ENCODE results near the gene CFB.

DNA sequence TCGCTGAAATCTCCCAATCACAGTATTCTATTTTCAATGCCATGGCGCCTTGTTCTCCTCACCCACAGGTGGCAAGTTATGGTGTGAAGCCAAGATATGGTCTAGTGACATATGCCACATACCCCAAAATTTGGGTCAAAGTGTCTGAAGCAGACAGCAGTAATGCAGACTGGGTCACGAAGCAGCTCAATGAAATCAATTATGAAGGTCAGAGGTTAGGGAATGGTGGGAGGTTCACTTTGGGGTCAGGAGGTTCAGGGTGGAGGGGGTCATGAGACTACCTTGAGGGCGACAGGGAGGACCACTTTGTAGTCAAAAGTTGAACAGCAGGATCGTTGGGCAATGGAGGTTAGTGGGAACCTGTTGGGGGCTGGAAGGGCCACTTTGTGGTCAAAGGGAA, 2.4 kb downstream of the CFB start:
- TF ChIP-seq SIN3A (IDR thresholded peaks at IDR 0.05; ENCODE audit: borderline replicate concordance, insufficient read depth, low read length) (no peak), POLR2AphosphoS5 (IDR thresholded peaks at IDR 0.05; ENCODE audit: low read depth, low read length) (no peak)
- TF ChIP-seq, protein P1, sequence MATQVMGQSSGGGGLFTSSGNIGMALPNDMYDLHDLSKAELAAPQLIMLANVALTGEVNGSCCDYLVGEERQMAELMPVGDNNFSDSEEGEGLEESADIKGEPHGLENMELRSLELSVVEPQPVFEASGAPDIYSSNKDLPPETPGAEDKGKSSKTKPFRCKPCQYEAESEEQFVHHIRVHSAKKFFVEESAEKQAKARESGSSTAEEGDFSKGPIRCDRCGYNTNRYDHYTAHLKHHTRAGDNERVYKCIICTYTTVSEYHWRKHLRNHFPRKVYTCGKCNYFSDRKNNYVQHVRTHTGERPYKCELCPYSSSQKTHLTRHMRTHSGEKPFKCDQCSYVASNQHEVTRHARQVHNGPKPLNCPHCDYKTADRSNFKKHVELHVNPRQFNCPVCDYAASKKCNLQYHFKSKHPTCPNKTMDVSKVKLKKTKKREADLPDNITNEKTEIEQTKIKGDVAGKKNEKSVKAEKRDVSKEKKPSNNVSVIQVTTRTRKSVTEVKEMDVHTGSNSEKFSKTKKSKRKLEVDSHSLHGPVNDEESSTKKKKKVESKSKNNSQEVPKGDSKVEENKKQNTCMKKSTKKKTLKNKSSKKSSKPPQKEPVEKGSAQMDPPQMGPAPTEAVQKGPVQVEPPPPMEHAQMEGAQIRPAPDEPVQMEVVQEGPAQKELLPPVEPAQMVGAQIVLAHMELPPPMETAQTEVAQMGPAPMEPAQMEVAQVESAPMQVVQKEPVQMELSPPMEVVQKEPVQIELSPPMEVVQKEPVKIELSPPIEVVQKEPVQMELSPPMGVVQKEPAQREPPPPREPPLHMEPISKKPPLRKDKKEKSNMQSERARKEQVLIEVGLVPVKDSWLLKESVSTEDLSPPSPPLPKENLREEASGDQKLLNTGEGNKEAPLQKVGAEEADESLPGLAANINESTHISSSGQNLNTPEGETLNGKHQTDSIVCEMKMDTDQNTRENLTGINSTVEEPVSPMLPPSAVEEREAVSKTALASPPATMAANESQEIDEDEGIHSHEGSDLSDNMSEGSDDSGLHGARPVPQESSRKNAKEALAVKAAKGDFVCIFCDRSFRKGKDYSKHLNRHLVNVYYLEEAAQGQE (IDR thresholded peaks at IDR 0.05; ENCODE audit: insufficient read depth in 1 of 2, low read depth in 2 of 2, low read length in 2 of 2) = no peak
